SH-SY5Y (cell line): ENCODE measurements around the gene TMEM63C.

Experiments
- GATA2 ChIP-seq: IDR thresholded peaks from 2 replicates; pipeline ENCODE4 v1.6.1; 2011; ENCODE audit warnings: mild to moderate bottlenecking, low read depth, low read length
- GATA3 ChIP-seq: IDR thresholded peaks from 2 replicates; pipeline ENCODE4 v1.6.1; 2011; ENCODE audit warnings: low read depth, mild to moderate bottlenecking, low read length, moderate library complexity

- TF ChIP-seq GATA3 (no peak), GATA2 (no peak)
Measured at GRCh38 chr14:77139540-77140358, 41.8 kb upstream of the TMEM63C start.
